NCI-H2196 (cell line): ENCODE measurements around the gene DNAI2.
"Not testable (repeated sequence)": the region's sequence is repeated elsewhere in the genome, so short reads cannot be mapped to it uniquely, and the experiment has no call there.

Experiments used
- DNase-seq: peaks from one replicate; lab custom pipeline; 2025; ENCODE audit not compliant: unreplicated experiment; lab: John Stamatoyannopoulos, UW

The DNAI2 gene

DNA sequence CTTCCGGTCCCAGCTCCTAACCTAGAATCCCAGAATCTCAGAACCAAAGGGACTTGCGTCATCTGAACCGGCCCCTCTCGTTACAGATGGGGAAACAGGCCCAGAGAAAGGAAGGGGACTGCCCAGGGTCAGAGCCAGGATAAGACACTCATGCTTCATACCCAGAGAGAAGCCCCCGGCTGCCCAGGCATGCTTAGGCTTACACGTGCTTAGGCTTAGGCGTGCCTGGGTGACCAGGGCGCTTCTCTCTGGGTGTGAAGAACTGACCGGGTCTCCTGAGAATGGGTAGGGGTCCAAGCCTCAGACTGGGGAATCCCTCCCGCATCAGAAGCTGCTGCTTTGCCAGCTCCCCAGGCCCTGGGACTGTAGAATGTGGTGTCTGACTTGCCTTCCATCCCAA lies 29.9 kb upstream of the DNAI2 start:
- DNase-seq = no peak

DNA sequence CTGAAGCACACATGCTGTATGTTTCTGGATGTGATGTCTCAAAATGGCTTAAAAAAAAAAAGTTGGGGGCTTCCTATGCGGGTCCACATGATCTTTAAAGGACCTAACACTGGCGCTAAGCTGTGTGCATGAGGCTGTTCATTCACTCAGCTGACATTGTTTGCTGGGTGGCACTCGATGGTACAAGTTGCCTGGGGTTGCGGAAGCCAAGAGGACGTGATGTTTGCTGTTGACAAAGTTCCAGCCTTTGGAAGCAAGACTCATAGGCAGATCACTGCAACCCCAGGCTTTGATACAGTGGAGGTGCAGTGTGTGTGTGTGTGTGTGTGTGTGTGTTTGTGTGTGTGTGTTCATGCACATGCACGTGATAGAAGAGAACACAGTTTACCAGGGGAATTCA lies 29.5 kb upstream of the DNAI2 start:
- no peak for DNase-seq

DNA sequence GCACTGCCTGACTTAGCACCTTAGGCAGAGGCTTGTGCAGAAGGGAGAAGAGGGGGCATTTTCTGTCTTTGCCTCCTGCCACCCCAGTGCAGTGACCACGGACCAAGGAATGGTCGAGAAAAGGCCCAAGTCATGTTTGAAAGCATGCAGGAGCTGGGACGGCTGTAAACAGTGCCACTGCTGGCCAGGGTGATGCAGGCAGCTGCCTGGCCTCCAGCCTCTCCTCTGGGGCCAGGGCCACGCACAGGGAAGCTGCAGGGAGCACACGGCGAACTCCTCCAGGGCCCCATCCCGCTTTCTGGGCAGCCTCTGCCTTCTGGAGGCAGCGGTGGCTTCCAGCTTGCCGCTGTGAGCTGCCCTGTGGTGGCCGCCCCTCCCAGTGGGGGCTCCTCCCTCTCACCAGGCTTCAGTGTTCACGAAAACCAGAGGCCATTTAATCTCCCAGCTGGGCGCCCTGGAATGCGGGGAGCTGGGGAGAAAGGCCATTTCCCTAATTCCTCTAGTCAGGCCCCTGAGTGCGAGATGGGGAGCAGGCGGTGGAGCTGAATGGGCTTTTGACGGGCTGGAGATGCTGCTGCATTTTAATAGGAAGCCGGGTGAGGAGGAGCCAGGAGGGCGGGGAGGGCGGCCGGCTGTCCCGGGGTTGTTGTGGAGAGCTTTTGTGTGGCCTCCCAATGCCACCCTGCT lies 28.7 kb upstream of the DNAI2 start:
- DNase-seq = no peak

DNA sequence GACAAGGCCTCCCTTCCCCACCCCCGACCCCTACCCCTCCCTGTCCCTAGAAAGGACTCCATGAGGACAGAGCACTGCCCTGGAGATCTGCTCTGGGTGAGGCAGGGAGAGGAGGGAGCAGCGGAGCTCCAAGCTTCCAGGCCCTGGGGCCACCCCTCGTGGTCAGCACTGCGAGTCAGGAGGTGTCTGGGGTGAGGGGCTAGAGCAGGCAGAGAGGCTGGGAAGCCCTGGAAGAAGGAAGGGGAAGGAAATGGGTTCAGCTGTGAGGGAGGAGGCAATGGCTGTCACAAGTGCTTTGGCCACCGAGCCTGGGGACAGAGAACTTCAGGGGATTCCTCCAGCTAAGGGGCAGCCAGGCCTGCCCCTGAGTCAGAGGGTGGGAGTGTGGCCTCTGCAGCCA lies 28.2 kb upstream of the DNAI2 start:
- no peak for DNase-seq

DNA sequence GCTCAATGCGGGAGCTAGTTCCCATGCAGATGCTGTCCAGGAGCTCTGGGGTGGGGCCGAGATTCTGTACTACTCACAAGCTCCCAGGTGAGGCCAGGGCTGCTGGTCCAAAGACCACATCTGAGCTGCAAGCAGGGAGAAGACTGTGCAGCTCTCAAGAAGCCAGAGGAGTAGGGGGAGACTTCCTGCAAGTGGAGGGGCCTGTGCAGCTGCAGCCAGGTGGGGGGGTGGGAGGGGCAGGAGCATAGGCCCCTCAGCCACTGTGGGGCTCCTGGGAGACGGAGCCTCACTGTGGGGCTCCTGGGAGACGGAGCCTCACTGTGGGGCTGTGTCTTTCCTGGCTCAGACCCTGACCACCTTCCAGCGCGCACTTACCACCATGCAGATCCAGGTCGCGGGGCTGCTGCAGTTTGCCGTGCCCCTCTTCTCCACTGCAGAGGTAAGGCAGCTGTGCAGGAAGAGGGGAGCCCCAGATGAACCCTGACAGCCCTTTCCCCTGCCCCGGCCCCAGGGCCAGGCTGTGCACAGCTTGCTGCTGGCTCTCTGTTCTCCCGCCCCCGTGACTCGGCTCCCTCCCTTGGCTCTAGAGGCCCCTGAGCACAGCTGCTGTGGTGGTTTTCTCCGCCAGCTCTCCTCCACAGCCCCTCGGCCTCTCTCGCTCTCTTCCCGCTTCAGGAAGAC lies 24.3 kb upstream of the DNAI2 start:
- no peak for DNase-seq

DNA sequence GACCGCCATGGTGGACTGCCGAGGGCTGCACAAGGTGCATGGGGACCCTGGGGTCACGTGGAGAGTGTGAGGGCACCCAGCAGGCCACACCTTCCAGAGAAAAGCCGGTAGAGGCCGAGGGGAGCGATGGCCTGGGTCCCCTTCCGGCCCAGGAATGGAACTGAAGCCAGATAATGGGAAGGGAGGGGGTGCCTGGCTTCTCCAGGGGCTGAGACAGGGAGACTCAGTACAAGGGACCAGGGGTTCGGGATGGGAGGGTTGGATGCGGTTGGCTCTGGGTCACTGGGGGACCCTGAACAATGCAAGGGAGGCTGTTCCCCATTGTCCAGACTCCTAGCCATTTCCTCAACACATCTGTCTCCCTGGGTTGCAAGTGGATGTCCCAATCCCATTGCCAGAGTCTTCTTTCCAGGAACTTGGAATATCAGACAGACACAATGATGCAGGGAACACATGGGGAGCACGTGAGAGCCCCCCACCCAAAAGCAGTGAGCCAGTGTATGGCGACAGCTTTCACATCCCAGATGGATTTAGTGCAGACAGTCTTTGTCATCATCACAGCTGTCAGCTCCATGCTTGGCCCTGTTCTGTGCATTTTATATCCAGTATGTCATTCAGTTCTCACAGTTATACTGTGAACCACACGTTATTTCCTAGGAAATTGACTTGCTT lies 23.6 kb upstream of the DNAI2 start:
- DNase-seq = no peak

DNA sequence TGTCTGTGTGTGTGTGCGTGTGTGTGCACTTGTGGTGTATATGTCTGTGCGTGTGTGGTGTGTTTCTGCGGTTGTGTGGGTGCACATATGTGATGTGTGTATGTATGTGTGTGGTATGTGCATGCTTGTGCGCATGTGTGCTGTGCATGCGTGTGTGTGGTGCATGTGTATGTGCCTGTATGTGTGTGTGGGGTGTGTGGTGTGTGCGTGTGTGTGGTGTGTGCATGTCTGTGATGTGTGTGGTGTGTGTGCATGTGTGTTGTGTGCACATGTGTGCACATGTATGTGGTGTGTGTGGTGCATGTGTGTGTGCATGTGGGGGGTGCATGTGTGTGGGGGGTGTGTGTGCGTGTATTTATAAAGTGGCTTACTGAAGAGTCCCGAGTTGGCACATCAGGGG lies 23.0 kb upstream of the DNAI2 start:
- no peak for DNase-seq

DNA sequence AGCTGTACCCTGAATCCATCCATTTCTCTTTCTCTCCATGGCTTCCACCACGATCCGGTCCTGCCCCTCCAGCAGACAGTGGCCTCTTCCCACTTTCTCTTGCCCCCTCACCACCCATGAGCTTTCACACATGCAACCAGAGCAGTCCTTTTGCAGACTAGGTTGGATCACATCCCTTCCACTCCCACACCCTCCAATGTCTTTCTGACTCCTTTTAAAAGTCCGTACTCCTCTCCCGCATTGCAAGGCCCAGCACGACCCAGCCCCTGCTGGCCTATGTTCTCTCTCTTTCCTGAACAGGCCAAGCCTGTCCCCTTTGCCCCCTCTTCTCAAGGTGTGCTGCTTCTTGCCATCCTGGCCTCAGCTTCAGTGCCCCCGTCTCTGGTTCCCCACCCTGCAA lies 22.5 kb upstream of the DNAI2 start:
- DNase-seq = no peak

DNA sequence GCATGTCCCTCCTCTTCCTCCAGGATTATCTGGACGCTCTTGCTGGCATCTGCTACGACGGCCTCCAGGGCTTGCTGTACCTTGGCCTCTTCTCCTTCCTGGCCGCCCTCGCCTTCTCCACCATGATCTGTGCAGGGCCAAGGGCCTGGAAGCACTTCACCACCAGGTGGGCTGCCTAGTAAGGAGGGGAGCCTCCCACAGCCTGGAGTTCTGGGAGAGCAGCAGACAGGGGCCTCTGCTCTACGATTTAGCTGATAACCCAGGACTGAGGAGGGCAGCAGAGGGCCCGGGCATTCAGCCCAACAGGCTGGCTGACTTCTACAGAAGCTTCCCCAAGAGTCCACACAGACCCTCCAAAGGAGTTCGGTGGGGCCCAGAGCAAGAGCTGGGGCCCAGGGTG lies 21.8 kb upstream of the DNAI2 start:
- no peak for DNase-seq

DNA sequence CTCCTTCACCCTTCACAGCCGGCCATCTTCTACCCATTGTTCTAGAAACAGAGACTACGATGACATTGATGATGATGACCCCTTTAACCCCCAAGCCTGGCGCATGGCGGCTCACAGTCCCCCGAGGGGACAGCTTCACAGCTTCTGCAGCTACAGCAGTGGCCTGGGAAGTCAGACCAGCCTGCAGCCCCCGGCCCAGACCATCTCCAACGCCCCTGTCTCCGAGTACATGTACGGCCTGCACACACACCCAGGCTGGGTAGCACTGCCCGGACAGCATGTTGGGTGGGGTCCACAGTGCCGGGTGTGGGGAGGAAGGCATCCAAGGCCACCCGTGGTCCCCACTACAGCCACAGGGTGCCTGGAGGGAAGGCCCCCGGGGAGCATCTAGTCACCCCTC lies 21.0 kb upstream of the DNAI2 start:
- DNase-seq = no peak

DNA sequence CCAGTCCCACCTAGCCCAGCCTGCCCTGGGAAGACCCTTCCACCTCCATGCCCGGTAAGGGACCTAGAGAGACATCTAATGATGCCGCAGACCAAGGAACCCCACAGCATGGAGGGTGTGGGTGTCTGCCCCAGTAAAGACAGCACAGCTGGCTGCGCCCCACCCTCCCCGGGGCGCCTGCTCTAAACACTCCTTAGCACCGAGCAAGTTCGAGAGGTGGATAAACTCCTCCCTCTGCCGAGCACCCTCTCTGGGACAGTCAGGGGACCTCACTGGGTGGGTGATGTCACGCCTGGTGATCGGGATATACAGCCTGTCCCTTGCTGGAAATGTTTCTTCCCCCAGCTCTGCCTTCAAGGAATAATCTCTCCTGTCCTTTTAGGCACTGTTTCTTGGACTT lies 16.7 kb upstream of the DNAI2 start:
- no peak for DNase-seq

DNA sequence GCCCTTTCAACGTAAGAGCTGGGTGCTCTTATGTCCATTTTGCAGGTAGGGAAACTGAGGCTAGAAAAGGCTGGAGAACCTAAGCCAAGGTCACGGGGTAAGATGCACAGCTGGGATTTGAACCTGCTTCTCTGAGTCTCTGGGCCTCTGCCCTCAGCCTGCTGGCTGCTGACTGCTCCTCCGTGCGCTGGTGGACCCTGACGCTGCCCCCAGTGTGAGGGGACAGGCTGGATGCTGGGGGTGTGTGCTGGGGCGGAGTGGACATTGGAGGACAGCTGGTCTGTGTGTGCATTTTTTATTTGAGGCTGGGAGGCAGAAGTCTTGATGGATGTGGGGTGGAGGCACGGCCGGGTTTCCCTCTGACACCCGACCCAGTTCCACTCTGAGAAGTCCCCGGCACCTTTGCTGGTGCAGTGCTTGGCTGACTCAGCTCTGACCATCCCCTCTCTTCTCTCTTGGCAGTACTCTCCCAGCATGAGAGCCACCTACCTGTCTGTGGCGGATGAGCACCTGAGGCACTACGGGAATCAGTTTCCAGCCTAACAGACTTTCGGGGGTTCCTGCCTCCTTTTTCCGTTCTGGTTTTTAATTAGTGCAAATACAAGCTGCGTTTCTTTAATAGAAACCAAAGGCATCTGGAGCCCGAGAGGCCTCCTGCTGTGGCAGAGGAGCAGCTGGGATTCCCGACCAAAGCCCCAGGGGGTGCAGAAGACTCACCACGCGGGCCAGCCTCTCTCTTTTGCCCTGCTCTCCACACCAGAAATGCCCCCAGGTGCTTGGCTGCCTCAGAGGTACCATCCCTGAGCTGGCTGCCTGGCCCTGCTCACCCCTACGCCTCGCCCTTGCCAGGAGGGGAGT lies 14.1 kb upstream of the DNAI2 start:
- DNase-seq = peak; percentile 37

DNA sequence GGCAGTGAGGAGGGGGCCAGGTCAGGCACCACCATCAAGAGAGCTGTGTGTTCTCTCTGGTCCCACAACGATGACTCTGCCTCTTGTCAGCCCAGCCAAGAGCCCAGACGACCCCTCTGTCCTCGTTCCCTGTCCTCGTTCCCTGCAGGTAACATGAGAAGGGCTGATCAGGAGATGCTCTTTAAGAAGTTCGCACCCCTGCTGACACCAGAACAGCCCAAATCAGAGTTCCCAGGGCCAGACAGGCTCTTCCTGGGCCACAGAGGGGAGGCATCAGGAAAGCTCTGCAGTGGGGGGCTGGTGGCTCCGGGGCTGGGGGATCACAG lies 13.5 kb upstream of the DNAI2 start:
- DNase-seq = no peak

DNA sequence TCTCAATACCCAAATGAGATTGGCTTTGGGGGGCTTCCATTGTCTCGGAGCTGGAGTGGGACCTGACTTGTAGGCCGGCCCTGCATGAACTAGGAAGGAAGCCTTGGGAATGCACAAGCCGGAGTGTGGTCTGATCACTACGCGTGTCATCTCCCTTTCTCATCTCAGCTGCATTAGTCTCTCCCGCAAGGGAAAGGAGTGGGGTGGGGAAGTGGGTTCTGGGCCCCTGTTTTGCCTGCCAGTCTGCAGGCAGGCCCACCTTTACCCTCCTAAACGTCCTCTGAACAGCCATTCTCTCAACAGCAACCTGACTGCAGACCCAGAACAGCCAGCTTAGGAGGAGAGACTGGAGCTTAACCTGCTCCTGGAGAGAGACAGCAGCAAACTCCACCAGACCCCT lies 11.4 kb upstream of the DNAI2 start:
- no peak for DNase-seq

DNA sequence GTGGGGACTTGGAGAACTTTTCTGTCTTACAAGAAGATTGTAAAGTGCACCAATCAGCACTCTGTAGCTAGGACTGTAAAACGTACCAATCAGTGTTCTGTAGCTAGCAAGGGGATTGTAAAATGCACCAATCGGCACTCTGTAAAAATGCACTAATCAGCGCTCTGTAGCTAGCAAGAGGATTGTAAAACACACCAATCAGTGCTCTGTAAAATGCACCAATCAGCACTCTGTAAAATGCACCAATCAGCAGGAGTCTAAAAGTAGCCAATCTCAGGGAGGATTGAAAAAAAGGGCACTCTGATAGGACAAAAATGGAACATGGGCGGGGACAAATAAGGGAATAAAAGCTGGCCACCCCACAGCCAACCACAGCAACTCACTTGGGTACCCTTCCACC lies 7.0 kb upstream of the DNAI2 start:
- not testable (repeated sequence) for DNase-seq

DNA sequence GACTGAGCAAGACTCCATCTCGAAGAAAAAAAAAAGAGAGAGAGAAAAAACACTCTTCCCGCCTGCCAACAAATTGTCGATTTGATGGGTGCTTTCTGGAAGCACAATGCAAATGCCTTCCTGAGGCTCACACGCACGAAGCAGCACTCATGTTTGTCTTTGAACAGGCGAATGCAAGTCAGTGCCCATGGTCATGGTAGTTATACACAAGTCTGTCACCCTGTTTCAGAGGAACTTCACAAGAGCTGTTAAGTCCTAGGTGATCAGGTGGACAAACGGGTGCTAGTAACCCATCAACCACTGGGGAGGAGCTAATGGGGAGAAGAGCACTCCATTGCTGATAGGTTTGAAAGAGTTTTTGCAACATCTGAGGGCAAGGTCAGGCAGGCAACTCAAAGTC lies 6.5 kb upstream of the DNAI2 start:
- no peak for DNase-seq

DNA sequence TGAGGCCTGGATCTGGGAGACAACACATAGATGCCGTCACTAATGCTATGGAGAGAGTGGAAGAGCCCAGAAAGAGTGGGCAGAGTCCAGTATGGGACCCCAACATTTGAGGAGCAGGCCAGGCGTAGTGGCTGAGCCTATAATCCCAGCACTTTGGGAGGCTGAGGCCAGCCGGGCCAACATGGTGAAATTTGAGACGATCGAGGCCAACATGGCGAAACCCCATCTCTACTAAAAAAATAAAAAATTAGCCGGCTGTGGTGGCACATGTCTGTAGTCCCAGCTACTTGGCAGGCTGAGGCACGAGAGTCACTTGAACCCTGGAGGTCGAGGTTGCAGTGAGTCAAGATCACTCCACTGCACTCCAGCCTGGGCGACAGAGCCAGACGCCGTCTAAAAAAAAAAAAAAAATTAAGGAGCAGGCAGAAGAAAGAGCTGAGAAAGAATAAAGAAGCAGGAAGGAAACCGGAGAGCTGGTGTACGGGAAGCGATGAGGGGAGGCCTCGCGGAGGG lies 6.0 kb upstream of the DNAI2 start:
- no peak for DNase-seq

DNA sequence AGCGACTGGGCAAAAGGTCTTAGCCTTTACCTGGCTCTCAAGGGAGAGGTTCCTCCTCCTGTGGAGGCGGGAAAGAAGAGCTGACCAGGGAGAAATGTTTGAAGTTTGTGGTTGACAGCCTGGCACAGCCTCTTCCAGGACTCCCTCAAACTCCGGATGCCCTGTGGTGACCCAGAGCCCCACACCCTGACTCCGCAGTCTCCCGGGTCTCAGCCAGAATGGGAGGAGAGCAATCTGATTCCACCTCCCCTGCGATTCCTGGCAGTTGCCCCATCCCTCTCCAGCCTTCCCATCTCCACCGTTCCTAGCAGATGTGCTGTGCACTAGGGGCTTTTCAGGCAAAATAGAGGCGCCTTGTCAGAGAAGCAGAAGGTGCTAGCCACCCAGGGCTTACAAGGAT lies 5.5 kb upstream of the DNAI2 start:
- no peak for DNase-seq

DNA sequence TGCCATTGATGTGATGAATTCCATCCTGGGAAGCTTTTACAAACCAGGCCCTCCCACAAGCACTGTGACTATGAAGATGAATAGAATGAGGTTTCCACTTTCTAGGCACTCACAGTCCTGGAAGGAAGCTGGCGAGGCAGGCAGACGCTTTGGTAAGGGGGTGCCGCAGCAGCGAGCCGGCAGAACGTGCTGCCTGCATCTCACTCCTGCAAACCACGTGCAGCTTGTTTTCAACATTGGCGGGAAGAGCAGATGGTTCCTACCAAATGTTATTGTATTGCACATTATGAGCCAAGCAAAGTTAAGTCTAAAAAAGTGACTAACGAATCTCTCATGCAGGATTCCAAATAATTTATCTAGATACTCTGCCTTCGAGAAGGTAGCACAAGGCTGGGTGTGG lies 3.7 kb upstream of the DNAI2 start:
- DNase-seq = no peak

DNA sequence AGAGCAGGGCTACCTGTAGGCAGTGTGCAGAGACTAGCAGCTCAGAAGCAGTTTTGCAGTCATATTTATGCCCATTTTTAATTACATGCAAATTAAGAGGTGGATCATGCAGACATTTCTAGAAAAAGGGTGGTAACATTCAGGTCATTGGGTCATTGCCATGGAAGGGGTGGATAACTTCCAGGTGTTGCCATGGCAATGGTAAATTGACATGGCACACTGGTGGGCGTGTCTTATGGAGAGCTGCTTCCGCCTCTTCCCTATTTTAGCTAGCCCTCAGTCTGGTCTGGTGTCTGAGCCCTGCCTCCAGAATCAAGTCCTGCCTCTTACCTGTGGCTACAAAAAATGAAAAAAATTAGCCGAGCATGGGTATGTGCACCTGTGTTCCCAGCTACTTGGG lies 2.8 kb upstream of the DNAI2 start:
- peak; percentile 42 for DNase-seq

DNA sequence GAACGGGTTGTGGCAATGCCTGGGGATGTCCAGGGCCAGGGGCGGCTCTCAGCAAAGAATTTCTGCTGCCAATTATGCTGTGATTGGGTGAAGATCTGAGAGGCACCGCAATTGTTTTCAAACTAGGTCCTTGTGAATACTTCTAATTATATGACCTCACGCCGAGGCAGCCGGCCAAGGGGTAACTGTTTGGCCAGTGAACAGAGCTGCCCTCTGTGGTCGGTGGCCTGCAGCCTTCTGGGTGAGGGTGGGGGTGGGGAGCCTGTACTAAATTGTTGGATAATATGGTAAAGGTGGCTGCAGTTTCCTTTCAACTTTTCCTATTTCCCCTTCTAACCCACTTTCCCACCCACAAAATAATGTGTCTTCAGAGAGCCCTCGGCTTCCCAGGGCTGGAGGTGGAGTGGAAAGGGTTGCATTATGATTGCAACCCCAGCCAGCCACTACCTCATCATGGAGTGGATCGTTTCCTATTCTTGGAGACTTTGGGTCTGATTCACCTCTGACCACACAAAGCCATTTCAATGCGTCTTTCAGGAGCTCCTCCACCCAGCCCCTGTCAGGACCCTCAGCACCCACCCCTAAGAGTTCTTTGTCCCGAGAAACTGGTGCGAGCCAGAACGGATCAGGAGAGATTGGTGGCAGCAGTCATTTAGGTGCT lies 2.0 kb upstream of the DNAI2 start:
- DNase-seq = no peak
